K562 (cell line): ENCODE data around the gene PIP5K1B. TPM values are rescaled to one million over a fixed set of nuclear protein-coding genes. Genes with fewer than 3 reads are reported as not detected.

ENCODE experiments used
- ATAC-seq: fragments of 200-7000 bp; cut with Tn5 transposase; 3 replicates; pipeline ENCODE4 v1.9.1; 2020; ENCODE audit warnings: moderate library complexity
- BruUV-seq: library from RNA; stranded (reverse); fragments of 400-500 nt; replicated peaks from 2 replicates; lab custom pipeline; 2021; lab: Mats Ljungman, UMichigan
- CTCF ChIA-PET: fragments of 300-600 bp; formaldehyde crosslinking; extraction: SDS; loops from one replicate; lab custom pipeline; 2021; ENCODE audit warnings: low intra/inter-chr PET ratio; lab: Yijun Ruan, JAX
- POLR2A ChIA-PET: fragments of 300-600, 350-650 bp; sonication (Branson Sonifier 250); formaldehyde crosslinking; extraction: SDS; loops from one replicate; lab custom pipeline; 2021; ENCODE audit warnings: antibody characterized with exemption, inconsistent platforms; lab: Yijun Ruan, JAX
- DNase-seq, 4 experiments: peaks; one replicate each; pipeline versions ENCODE4 v3.0.0 to v3.0.0-alpha.2; 2011 to 2018; ENCODE audit warnings: low spot score in 3 of 4, mixed read lengths in 3 of 4; ENCODE audit errors: extremely low read depth in 1 of 4
- FAIRE-seq: peaks from 2 replicates; lab custom pipeline; 2011; peaks lifted over from hg19 to GRCh38; lab: Jason Lieb, UNC
- H2AFZ ChIP-seq: 2 replicates; pipeline ENCODE4 v1.6.0; 2011; ENCODE audit warnings: low read depth, low read length, control low read depth, inconsistent platforms
- H3K27ac ChIP-seq: fragments of 200-600 bp; 3 replicates; pipeline ENCODE4 v1.8.0; 2011; ENCODE audit warnings: low read depth, mild to moderate bottlenecking, control low read depth, inconsistent platforms, low read length, moderate library complexity, mixed read lengths; ENCODE audit errors: extremely low read depth
- H3K27me3 ChIP-seq, 2 experiments: fragments of 300-600 bp in 1 of 2; 2 replicates in 1 of 2; 3 replicates in 1 of 2; pipeline versions ENCODE4 v1.6.0 to v1.8.0; 2011; ENCODE audit warnings: inconsistent platforms in 2 of 2, low read length in 2 of 2, mild to moderate bottlenecking in 1 of 2, mixed read lengths in 1 of 2, moderate library complexity in 1 of 2; ENCODE audit not compliant: control insufficient read depth in 2 of 2, insufficient read depth in 2 of 2
- H3K36me3 ChIP-seq: fragments of 300-600 bp; 3 replicates; pipeline ENCODE4 v1.8.0; 2011; ENCODE audit warnings: mild to moderate bottlenecking, low read length, inconsistent platforms; ENCODE audit not compliant: control insufficient read depth, insufficient read depth
- H3K4me1 ChIP-seq, 2 experiments: fragments of 200-600 bp in 1 of 2; replicated peaks in 1 of 2; 2 replicates in 1 of 2; 3 replicates in 1 of 2; pipeline versions ENCODE4 v1.5.1 to v1.8.0; 2011; ENCODE audit warnings: inconsistent platforms in 2 of 2, low read length in 2 of 2, mild to moderate bottlenecking in 1 of 2, mixed read lengths in 1 of 2, moderate library complexity in 1 of 2; ENCODE audit not compliant: control insufficient read depth in 2 of 2, insufficient read depth in 2 of 2
- H3K4me2 ChIP-seq: 2 replicates; pipeline ENCODE4 v1.6.1; 2011; ENCODE audit warnings: low read length, control low read depth, inconsistent platforms, mixed read lengths; ENCODE audit not compliant: insufficient read depth
- H3K4me3 ChIP-seq: fragments of 200-600 bp; sonication (generic), shearing (Covaris generic); 2 replicates; pipeline ENCODE4 v1.5.1; 2016; ENCODE audit warnings: control low read depth, inconsistent platforms
- H3K79me2 ChIP-seq: fragments of 200-600 bp; 3 replicates; pipeline ENCODE4 v1.8.0; 2011; ENCODE audit warnings: low read length, inconsistent platforms; ENCODE audit not compliant: control insufficient read depth, insufficient read depth
- H3K9ac ChIP-seq, 2 experiments: 2 replicates each; pipeline versions ENCODE4 v1.6.0 to v1.6.1; 2011; ENCODE audit warnings: low read depth in 2 of 2, low read length in 2 of 2, control low read depth in 1 of 2, inconsistent platforms in 1 of 2, mild to moderate bottlenecking in 1 of 2, mixed read lengths in 1 of 2; ENCODE audit not compliant: insufficient read depth in 1 of 2
- H3K9me1 ChIP-seq: one replicate; pipeline ENCODE4 v1.6.0; 2011; ENCODE audit warnings: inconsistent platforms, mild to moderate bottlenecking, low read length, moderate library complexity; ENCODE audit not compliant: control insufficient read depth, insufficient read depth
- H3K9me3 ChIP-seq: replicated peaks from 2 replicates; pipeline ENCODE4 v1.5.1; 2011; ENCODE audit warnings: low read depth, low read length, inconsistent platforms; ENCODE audit not compliant: control insufficient read depth, insufficient read depth
- H4K20me1 ChIP-seq: replicated peaks from 2 replicates; pipeline ENCODE4 v1.6.1; 2011; ENCODE audit warnings: low read length, inconsistent platforms, mixed read lengths; ENCODE audit not compliant: control insufficient read depth, insufficient read depth
- ADNP ChIP-seq: fragments of 200-800 bp; sonication (Bioruptor generic); IDR thresholded peaks from 2 replicates; pipeline ENCODE4 v1.6.1; 2016; ENCODE audit warnings: missing genetic modification characterization, missing compliant biosample characterization
- FOXM1 ChIP-seq, 2 experiments: fragments of 450-650 bp in 1 of 2; sonication (generic) in 1 of 2; formaldehyde crosslinking in 1 of 2; IDR thresholded peaks; 2 replicates each; pipeline versions ENCODE4 v1.6.1 to v1.9.0; 2017 to 2022; ENCODE audit warnings: low read depth in 2 of 2, mild to moderate bottlenecking in 2 of 2, missing genetic modification reagents in 1 of 2, moderate library complexity in 1 of 2
- GABPB2 ChIP-seq: fragments of 250-450 bp; sonication (Bioruptor Pico); conservative IDR thresholded peaks from 2 replicates; pipeline ENCODE4 v1.5.1; 2021; ENCODE audit warnings: mild to moderate bottlenecking
- MCM7 ChIP-seq, 2 experiments: fragments of 450-650 bp; IDR thresholded peaks; 2 replicates each; pipeline ENCODE4 v1.6.1; 2016 to 2018
- MECOM ChIP-seq: fragments of 250-450 bp; sonication (Bioruptor Pico); IDR thresholded peaks from 2 replicates; pipeline ENCODE4 v1.8.0; 2022; ENCODE audit warnings: inconsistent platforms
- MED1 ChIP-seq: sonication (generic); formaldehyde crosslinking; IDR thresholded peaks from 2 replicates; pipeline ENCODE4 v1.8.1; 2023; ENCODE audit warnings: missing genetic modification reagents, borderline replicate concordance
- NR2F6 ChIP-seq: fragments of 450-650 bp; formaldehyde crosslinking; IDR thresholded peaks from 2 replicates; pipeline ENCODE4 v1.4.0; 2020; ENCODE audit warnings: mild to moderate bottlenecking
- RBFOX2 ChIP-seq: fragments of 200-400 bp; formaldehyde crosslinking; IDR thresholded peaks from 2 replicates; pipeline ENCODE4 v1.6.1; 2017; ENCODE audit warnings: low read depth, mild to moderate bottlenecking, low read length, moderate library complexity
- RFX7 ChIP-seq: fragments of 250-450 bp; sonication (Bioruptor Pico); IDR thresholded peaks from 2 replicates; pipeline ENCODE4 v1.5.1; 2021; ENCODE audit warnings: mild to moderate bottlenecking
- STAT5B ChIP-seq: fragments of 250-450 bp; sonication (Bioruptor Pico); IDR thresholded peaks from 2 replicates; pipeline ENCODE4 v1.8.0; 2021; ENCODE audit warnings: mild to moderate bottlenecking, inconsistent platforms
- U2AF1 ChIP-seq: fragments of 200-400 bp; formaldehyde crosslinking; optimal IDR thresholded peaks from 2 replicates; pipeline ENCODE3; 2017; ENCODE audit warnings: mild to moderate bottlenecking, low read depth, low read length, moderate library complexity
- ZFP30 ChIP-seq: fragments of 250-450 bp; sonication (Bioruptor Pico); IDR thresholded peaks from 2 replicates; pipeline ENCODE4 v1.8.0; 2022; ENCODE audit warnings: moderate library complexity, mild to moderate bottlenecking, inconsistent platforms, borderline replicate concordance
- ZKSCAN8 ChIP-seq: fragments of 200-800 bp; sonication (Bioruptor generic); IDR thresholded peaks from 2 replicates; pipeline ENCODE4 v1.6.1; 2016; ENCODE audit warnings: missing genetic modification characterization, missing compliant biosample characterization
- ZNF347 ChIP-seq: fragments of 450-650 bp; formaldehyde crosslinking; IDR thresholded peaks from 2 replicates; pipeline ENCODE4 v1.4.0; 2020; ENCODE audit warnings: low read depth, mild to moderate bottlenecking, moderate library complexity
- ZNF57 ChIP-seq: fragments of 450-650 bp; formaldehyde crosslinking; IDR thresholded peaks from 2 replicates; pipeline ENCODE4 v1.4.0; 2020; ENCODE audit warnings: mild to moderate bottlenecking, moderate library complexity
- ZNF589 ChIP-seq: fragments of 200-800 bp; sonication (Bioruptor generic); IDR thresholded peaks from 2 replicates; pipeline ENCODE4 v1.6.1; 2016; ENCODE audit warnings: low read depth, missing genetic modification characterization, missing compliant biosample characterization
- WGBS: fragments of 100-300 bp; shearing (Covaris generic); methylation state at CpG from one replicate; pipeline ENCODE4 v1.1.6; 2016; ENCODE audit warnings: low coverage, mixed read lengths; ENCODE audit not compliant: insufficient coverage; ENCODE audit errors: missing lambda C conversion rate; 5-methylcytosine and 5-hydroxymethylcytosine counted together
- in situ Hi-C: fragments of 300-500 bp; cut with MboI; formaldehyde crosslinking; loops from 4 replicates; pipeline ENCODE4 v1.15.0; 2018; ENCODE audit warnings: inconsistent platforms, mixed read lengths
- intact Hi-C: fragments of 100-400 bp; cut with micrococcal nuclease; formaldehyde crosslinking; loops from 2 replicates; pipeline ENCODE4 v1.14.2; 2022
- polyA plus RNA-seq, 8 experiments: library from polyadenylated mRNA; depleted of rRNA in 4 of 8; stranded (reverse) in 5 of 8; unstranded in 3 of 8; fragments of >200 nt; fragmentation: Nextera tagmentation in 2 of 8; fragmentation: Illumina TruSeq in 1 of 8; extraction: Ambion mirVana in 2 of 8; extraction: Trizol in 1 of 8; gene quantifications; 2 replicates each; pipeline versions ENCODE4 v1.2.1 to v1.2.3, GENCODE V29; 2011 to 2014; ENCODE audit warnings: inconsistent platforms in 1 of 8, missing spikeins in 1 of 8
- total RNA-seq, 7 experiments: library from RNA; depleted of rRNA in 6 of 7; stranded (reverse); fragments of >200 nt in 6 of 7; fragmentation: Illumina TruSeq in 2 of 7; extraction: Trizol in 2 of 7; gene quantifications; 2 replicates each; pipeline versions ENCODE4 v1.2.1 to v1.2.3, GENCODE V29; 2011 to 2021; ENCODE audit warnings: low replicate concordance in 1 of 7
- TF ChIP-seq, protein P1 (sequence below), 2 experiments: fragments of 450-650 bp; conservative IDR thresholded peaks; 2 replicates each; pipeline ENCODE4 v1.6.1; 2017; ENCODE audit warnings: mild to moderate bottlenecking in 2 of 2, moderate library complexity in 2 of 2
- TF ChIP-seq, protein P2 (sequence below): fragments of 250-450 bp; sonication (Bioruptor Pico); IDR thresholded peaks from 2 replicates; pipeline ENCODE4 v1.4.0; 2020
- TF ChIP-seq, protein P3 (sequence below): sonication (generic); formaldehyde crosslinking; IDR thresholded peaks from 2 replicates; pipeline ENCODE4 v1.8.0; 2023; ENCODE audit warnings: mild to moderate bottlenecking, missing genetic modification reagents

The PIP5K1B gene
- total and polyA plus RNA-seq, 9 of the 15 experiments (the other 6 are each of a cell fraction or from before 2014, with no cell fraction given) = 3.1 to 12.9 (median 7.4) TPM

DNA sequence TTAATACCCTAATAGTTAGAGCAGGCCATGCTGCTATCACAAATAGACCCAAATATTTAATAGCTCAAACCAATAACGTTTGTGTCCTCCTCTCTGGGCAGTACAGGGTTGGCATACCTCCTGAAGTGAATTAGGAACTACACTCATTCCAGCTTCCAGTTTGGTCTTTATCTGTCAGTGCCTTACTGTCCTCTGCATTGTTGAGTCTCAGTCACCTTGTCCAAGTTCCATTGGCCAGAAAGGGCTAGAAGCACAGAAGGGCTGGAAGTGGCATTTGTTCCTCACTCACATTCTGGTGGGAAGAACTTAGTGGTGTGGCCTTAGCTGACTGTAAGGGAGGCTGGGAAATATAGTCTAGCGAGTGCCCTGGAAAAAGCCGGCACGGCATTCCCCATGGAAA lies 341.7 kb downstream of the PIP5K1B start (continued):
- TF ChIP-seq GABPB2 (CRISPR knock-in tag) (no peak), RBFOX2 (no peak)
- TF ChIP-seq, protein P1, sequence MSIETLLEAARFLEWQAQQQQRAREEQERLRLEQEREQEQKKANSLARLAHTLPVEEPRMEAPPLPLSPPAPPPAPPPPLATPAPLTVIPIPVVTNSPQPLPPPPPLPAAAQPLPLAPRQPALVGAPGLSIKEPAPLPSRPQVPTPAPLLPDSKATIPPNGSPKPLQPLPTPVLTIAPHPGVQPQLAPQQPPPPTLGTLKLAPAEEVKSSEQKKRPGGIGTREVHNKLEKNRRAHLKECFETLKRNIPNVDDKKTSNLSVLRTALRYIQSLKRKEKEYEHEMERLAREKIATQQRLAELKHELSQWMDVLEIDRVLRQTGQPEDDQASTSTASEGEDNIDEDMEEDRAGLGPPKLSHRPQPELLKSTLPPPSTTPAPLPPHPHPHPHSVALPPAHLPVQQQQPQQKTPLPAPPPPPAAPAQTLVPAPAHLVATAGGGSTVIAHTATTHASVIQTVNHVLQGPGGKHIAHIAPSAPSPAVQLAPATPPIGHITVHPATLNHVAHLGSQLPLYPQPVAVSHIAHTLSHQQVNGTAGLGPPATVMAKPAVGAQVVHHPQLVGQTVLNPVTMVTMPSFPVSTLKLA (conservative IDR thresholded peaks at IDR 0.05) = no peak
- TF ChIP-seq, protein P2, sequence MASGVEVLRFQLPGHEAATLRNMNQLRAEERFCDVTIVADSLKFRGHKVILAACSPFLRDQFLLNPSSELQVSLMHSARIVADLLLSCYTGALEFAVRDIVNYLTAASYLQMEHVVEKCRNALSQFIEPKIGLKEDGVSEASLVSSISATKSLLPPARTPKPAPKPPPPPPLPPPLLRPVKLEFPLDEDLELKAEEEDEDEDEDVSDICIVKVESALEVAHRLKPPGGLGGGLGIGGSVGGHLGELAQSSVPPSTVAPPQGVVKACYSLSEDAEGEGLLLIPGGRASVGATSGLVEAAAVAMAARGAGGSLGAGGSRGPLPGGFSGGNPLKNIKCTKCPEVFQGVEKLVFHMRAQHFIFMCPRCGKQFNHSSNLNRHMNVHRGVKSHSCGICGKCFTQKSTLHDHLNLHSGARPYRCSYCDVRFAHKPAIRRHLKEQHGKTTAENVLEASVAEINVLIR (CRISPR knock-in tag) = no peak
- TF ChIP-seq, protein P3, sequence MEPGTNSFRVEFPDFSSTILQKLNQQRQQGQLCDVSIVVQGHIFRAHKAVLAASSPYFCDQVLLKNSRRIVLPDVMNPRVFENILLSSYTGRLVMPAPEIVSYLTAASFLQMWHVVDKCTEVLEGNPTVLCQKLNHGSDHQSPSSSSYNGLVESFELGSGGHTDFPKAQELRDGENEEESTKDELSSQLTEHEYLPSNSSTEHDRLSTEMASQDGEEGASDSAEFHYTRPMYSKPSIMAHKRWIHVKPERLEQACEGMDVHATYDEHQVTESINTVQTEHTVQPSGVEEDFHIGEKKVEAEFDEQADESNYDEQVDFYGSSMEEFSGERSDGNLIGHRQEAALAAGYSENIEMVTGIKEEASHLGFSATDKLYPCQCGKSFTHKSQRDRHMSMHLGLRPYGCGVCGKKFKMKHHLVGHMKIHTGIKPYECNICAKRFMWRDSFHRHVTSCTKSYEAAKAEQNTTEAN = no peak
- TF ChIP-seq, all 486 proteins: peak for 0

DNA sequence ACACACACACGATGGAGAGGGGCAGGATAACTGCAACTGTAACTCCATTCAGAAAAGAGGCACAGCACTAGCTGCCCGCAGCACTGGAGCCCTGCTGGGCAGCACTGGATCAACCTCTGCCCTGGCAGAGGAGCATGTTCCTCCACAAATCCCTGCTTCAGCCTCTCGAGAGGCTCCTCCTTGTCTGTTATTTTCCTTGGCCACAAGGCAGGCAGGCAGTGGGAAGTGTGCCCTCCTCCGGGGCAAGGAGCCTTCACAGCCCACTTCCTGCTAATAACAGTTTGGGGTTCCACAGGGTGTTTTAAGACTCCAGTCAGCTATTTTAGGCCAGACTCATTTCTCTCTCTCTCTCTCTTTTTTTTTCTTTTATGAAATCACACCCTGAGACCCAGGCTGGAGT lies 342.3 kb downstream of the PIP5K1B start:
- in situ Hi-C loops = loop anchor here (25.0 kb wide), 1 partner anchor 890 kb away; no protein-coding TSS in a partner anchor
- peaks cover 46% of the 10 kb centered on the region; the same call in 2 of the 3 replicates for H3K36me3 ChIP-seq
- no TSS peak for BruUV-seq
- TF ChIP-seq ZNF589 (CRISPR knock-in tag) = no peak
- no peak for TF ChIP-seq ZFP30 (CRISPR knock-in tag)
- TF ChIP-seq MCM7 (IDR thresholded peaks at IDR 0.05) = no peak
- TF ChIP-seq ZNF347 = no peak
- TF ChIP-seq ADNP (tag) = no peak
- TF ChIP-seq MED1 (CRISPR knock-in tag) = no peak
- TF ChIP-seq MECOM (CRISPR knock-in tag) = no peak
- TF ChIP-seq FOXM1 (IDR thresholded peaks at IDR 0.05; ENCODE audit: low read depth) = no peak
- TF ChIP-seq FOXM1 (CRISPR knock-in tag; IDR thresholded peaks at IDR 0.05; ENCODE audit: low read depth) = no peak
- no peak for TF ChIP-seq U2AF1
- TF ChIP-seq STAT5B (CRISPR knock-in tag) = no peak
- TF ChIP-seq RFX7 (CRISPR knock-in tag) = no peak
- no peak for TF ChIP-seq NR2F6 (CRISPR knock-in tag)
- TF ChIP-seq ZNF57 (CRISPR knock-in tag) = no peak
- TF ChIP-seq ZKSCAN8 (CRISPR knock-in tag) = no peak

More for the DNA sequence above, 342.3 kb downstream of the PIP5K1B start:
- Histone ChIP-seq H4K20me1 (no peaks in the 10 kb centered on the region), H3K9me1 (no peaks in the 10 kb centered on the region), H3K4me3 (no peak overlapping the region), H3K79me2 (peaks cover 32% of the 10 kb centered on the region), H2AFZ (no peak overlapping the region), H3K27ac (no peak overlapping the region), H3K27me3 (no peaks in the 10 kb centered on the region), H3K9ac (no peak overlapping the region), H3K4me2 (no peak overlapping the region), H3K4me1 (peaks cover 8 to 11% of the 10 kb centered on the region in 2 experiments; a peak in 2 of 5 replicates), H3K9me3 (no peaks in the 10 kb centered on the region)
- DNase-seq (no peak), ATAC-seq (no peak), FAIRE-seq (no peak)
- 100% methylated on average over 2 of the region's 4 CpGs for WGBS
- ChIA-PET POLR2A (interaction anchor here (0.7 kb wide), 1 partner anchor 319 kb away, joined by 3 read pairs; no protein-coding TSS in a partner anchor), CTCF (no interaction called here)
- intact Hi-C loops = no loop called here
